ENCODE results near the gene ABI3BP.

- TF ChIP-seq, protein P1, sequence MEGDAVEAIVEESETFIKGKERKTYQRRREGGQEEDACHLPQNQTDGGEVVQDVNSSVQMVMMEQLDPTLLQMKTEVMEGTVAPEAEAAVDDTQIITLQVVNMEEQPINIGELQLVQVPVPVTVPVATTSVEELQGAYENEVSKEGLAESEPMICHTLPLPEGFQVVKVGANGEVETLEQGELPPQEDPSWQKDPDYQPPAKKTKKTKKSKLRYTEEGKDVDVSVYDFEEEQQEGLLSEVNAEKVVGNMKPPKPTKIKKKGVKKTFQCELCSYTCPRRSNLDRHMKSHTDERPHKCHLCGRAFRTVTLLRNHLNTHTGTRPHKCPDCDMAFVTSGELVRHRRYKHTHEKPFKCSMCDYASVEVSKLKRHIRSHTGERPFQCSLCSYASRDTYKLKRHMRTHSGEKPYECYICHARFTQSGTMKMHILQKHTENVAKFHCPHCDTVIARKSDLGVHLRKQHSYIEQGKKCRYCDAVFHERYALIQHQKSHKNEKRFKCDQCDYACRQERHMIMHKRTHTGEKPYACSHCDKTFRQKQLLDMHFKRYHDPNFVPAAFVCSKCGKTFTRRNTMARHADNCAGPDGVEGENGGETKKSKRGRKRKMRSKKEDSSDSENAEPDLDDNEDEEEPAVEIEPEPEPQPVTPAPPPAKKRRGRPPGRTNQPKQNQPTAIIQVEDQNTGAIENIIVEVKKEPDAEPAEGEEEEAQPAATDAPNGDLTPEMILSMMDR (IDR thresholded peaks at IDR 0.05), result no peak
- no peak for TF ChIP-seq POLR2A (IDR thresholded peaks at IDR 0.05)
Measured at GRCh38 chr3:100700708-100701107, 292.5 kb downstream of the ABI3BP start.
